ENCODE measurements around the gene GBX1. TPM values are rescaled to one million over a fixed set of nuclear protein-coding genes. Genes with fewer than 3 reads are reported as not detected.

The GBX1 gene
- total RNA-seq, 1 donor from 2014 or later: not detected

- DNase-seq (ENCODE audit: low read depth): no peak
- peaks cover 2% of the 10 kb centered on the region for H3K36me3 ChIP-seq (ENCODE audit: control insufficient read depth, insufficient read depth, low read length)
- H3K4me3 ChIP-seq (ENCODE audit: low read depth, low read length): no peak overlapping the region
- no peaks in the 10 kb centered on the region for H3K27me3 ChIP-seq (ENCODE audit: control insufficient read depth, insufficient read depth, low read length)
- no peak for TF ChIP-seq CTCF (IDR thresholded peaks at IDR 0.05; ENCODE audit: insufficient read depth, low read length, poor library complexity, severe bottlenecking)
Measured at GRCh38 chr7:151131592-151132293, 35.8 kb downstream of the GBX1 start.

GRCh38 chr7:151131224-151131591 lies 36.3 kb downstream of the GBX1 start:
- H3K36me3 ChIP-seq (ENCODE audit: control insufficient read depth, insufficient read depth, low read length): peaks cover 2% of the 10 kb centered on the region
- no peaks in the 10 kb centered on the region for H3K27me3 ChIP-seq (ENCODE audit: control insufficient read depth, insufficient read depth, low read length)
- no peak for DNase-seq (ENCODE audit: low read depth)
- no peak for TF ChIP-seq CTCF (IDR thresholded peaks at IDR 0.05; ENCODE audit: insufficient read depth, low read length, poor library complexity, severe bottlenecking)
- H3K4me3 ChIP-seq (ENCODE audit: low read depth, low read length): no peak overlapping the region

GRCh38 chr7:151130741-151131157 lies 36.7 kb downstream of the GBX1 start:
- DNase-seq (ENCODE audit: low read depth): no peak
- TF ChIP-seq CTCF (IDR thresholded peaks at IDR 0.05; ENCODE audit: insufficient read depth, low read length, poor library complexity, severe bottlenecking): no peak
- Histone ChIP-seq H3K36me3 (ENCODE audit: control insufficient read depth, insufficient read depth, low read length) (peaks cover 2% of the 10 kb centered on the region), H3K27me3 (ENCODE audit: control insufficient read depth, insufficient read depth, low read length) (no peaks in the 10 kb centered on the region), H3K4me3 (ENCODE audit: low read depth, low read length) (no peak overlapping the region)

GRCh38 chr7:151129960-151130591 lies 37.4 kb downstream of the GBX1 start:
- Histone ChIP-seq H3K36me3 (ENCODE audit: control insufficient read depth, insufficient read depth, low read length) (peaks cover 2% of the 10 kb centered on the region), H3K4me3 (ENCODE audit: low read depth, low read length) (no peak overlapping the region), H3K27me3 (ENCODE audit: control insufficient read depth, insufficient read depth, low read length) (no peaks in the 10 kb centered on the region)
- TF ChIP-seq CTCF (IDR thresholded peaks at IDR 0.05; ENCODE audit: insufficient read depth, low read length, poor library complexity, severe bottlenecking): no peak
- no peak for DNase-seq (ENCODE audit: low read depth)

- Histone ChIP-seq H3K36me3 (ENCODE audit: control insufficient read depth, insufficient read depth, low read length) (peaks cover 3% of the 10 kb centered on the region), H3K27me3 (ENCODE audit: control insufficient read depth, insufficient read depth, low read length) (no peaks in the 10 kb centered on the region), H3K4me3 (ENCODE audit: low read depth, low read length) (no peak overlapping the region)
- no peak for DNase-seq (ENCODE audit: low read depth)
- no peak for TF ChIP-seq CTCF (IDR thresholded peaks at IDR 0.05; ENCODE audit: insufficient read depth, low read length, poor library complexity, severe bottlenecking)
Measured at GRCh38 chr7:151129117-151129959, 38.2 kb downstream of the GBX1 start.

Data from kidney epithelial cell (primary cell).